GM12891 (cell line): ENCODE data around the gene ASF1A.

Experiments used
- PAX5 ChIP-seq: IDR thresholded peaks from 2 replicates; pipeline ENCODE4 v1.6.1; 2011; ENCODE audit warnings: low read length, moderate library complexity, mild to moderate bottlenecking; ENCODE audit not compliant: insufficient read depth, severe bottlenecking
- POLR2A ChIP-seq: IDR thresholded peaks from 2 replicates; pipeline ENCODE4 v1.6.1; 2011; ENCODE audit warnings: low read depth, low read length, control low read depth
- POLR2AphosphoS5 ChIP-seq: IDR thresholded peaks from 2 replicates; pipeline ENCODE4 v1.6.1; 2011; ENCODE audit warnings: low read depth, low read length, control low read depth
- POU2F2 ChIP-seq: IDR thresholded peaks from 2 replicates; pipeline ENCODE4 v1.6.1; 2011; ENCODE audit warnings: low read depth, mild to moderate bottlenecking, control low read depth, low read length, moderate library complexity
- SPI1 ChIP-seq: IDR thresholded peaks from 2 replicates; pipeline ENCODE4 v1.6.1; 2011; ENCODE audit warnings: low read depth, low read length, control low read depth
- TAF1 ChIP-seq: IDR thresholded peaks from 2 replicates; pipeline ENCODE4 v1.6.1; 2011; ENCODE audit warnings: low read depth, low read length, control low read depth

DNA sequence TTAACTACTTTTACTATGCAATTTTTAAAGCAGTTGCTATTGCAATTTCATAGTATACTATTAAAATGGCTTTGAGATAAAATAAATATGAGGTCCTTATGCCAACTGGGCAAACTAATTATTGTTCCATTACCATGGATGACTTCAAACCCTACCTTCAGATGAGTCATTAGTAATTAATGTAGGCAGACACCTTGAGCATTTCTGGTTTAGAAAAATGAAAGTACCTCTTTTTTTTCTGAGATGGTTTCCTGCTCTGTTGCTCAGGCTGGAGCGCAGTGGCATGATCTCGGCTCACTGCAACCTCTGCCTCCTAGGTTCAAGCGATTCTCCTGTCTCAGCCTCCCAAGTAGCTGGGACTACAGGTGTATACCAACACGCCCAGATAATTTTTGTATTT lies 11.9 kb downstream of the ASF1A start:
- no peak for TF ChIP-seq POU2F2
- no peak for TF ChIP-seq TAF1
- TF ChIP-seq POLR2A, result no peak
- TF ChIP-seq POLR2AphosphoS5, result no peak
- TF ChIP-seq SPI1, result no peak
- no peak for TF ChIP-seq PAX5
